CD4-positive, alpha-beta T cell (primary cell): ENCODE measurements around the gene DTX3. TPM values are rescaled to one million over a fixed set of nuclear protein-coding genes. Genes with fewer than 3 reads are reported as not detected.

Source experiments
- ATAC-seq: fragments of 200-7000 bp; cut with Tn5 transposase; one replicate; pipeline ENCODE4 v1.10.0; 2022; ENCODE audit warnings: mild to moderate bottlenecking; ENCODE audit not compliant: poor library complexity
- CTCF ChIA-PET: fragments of 350-600 bp; sonication (Branson Sonifier 250); formaldehyde crosslinking; loops from one replicate; lab custom pipeline; 2021; ENCODE audit warnings: antibody characterized with exemption, inconsistent platforms; lab: Charles Lee
- POLR2A ChIA-PET: fragments of 350-600 bp; sonication (Branson Sonifier 250); formaldehyde crosslinking; loops from one replicate; lab custom pipeline; 2021; ENCODE audit warnings: antibody characterized with exemption, inconsistent platforms; lab: Charles Lee
- DNase-seq, 14 experiments: peaks; one replicate each; pipeline ENCODE4 v3.0.0-alpha.2; 2013 to 2020; ENCODE audit warnings: mixed read lengths in 2 of 14
- H3K27ac ChIP-seq, 2 donors: one replicate each; pipeline versions ENCODE4 v1.5.1 to v1.7.0; 2013; ENCODE audit warnings: low read length in 2 of 2, low read depth in 1 of 2, mild to moderate bottlenecking in 1 of 2
- H3K27me3 ChIP-seq, 2 experiments: 1 replicate in 1 of 2; 2 replicates in 1 of 2; pipeline versions ENCODE4 v1.6.1 to v1.7.0; 2013; ENCODE audit warnings: low read length in 2 of 2, control low read depth in 1 of 2, mild to moderate bottlenecking in 1 of 2, moderate library complexity in 1 of 2; ENCODE audit not compliant: insufficient read depth in 2 of 2, control insufficient read depth in 1 of 2
- H3K36me3 ChIP-seq: one replicate; pipeline ENCODE4 v1.6.1; 2013; ENCODE audit warnings: low read length, control low read depth; ENCODE audit not compliant: insufficient read depth
- H3K4me1 ChIP-seq: one replicate; pipeline ENCODE4 v1.6.1; 2013; ENCODE audit warnings: low read length, control low read depth; ENCODE audit not compliant: insufficient read depth
- H3K4me3 ChIP-seq: one replicate; pipeline ENCODE4 v1.5.1; 2013; ENCODE audit warnings: mild to moderate bottlenecking, low read length, moderate library complexity
- H3K9me3 ChIP-seq, 2 experiments: 1 replicate in 1 of 2; 2 replicates in 1 of 2; pipeline versions ENCODE4 v1.6.1 to v1.7.0; 2013; ENCODE audit warnings: low read length in 2 of 2, mild to moderate bottlenecking in 2 of 2, control low read depth in 1 of 2, moderate library complexity in 1 of 2; ENCODE audit not compliant: control insufficient read depth in 1 of 2, insufficient read depth in 1 of 2
- H3K27ac Mint-ChIP-seq: one replicate; pipeline ENCODE4 v1.8.0; 2020; ENCODE audit warnings: mixed read lengths
- H3K27me3 Mint-ChIP-seq: one replicate; pipeline ENCODE4 v1.8.0; 2021; ENCODE audit warnings: mixed read lengths
- H3K36me3 Mint-ChIP-seq: one replicate; pipeline ENCODE4 v1.8.0; 2021; ENCODE audit warnings: low read depth, mixed read lengths
- H3K4me1 Mint-ChIP-seq: one replicate; pipeline ENCODE4 v1.8.0; 2021; ENCODE audit warnings: low read depth, mixed read lengths
- H3K4me3 Mint-ChIP-seq: one replicate; pipeline ENCODE4 v1.8.0; 2020; ENCODE audit warnings: mild to moderate bottlenecking, mixed read lengths
- H3K9me3 Mint-ChIP-seq: one replicate; pipeline ENCODE4 v1.8.0; 2020; ENCODE audit warnings: mixed read lengths
- CTCF ChIP-seq: fragments of 200-600 bp; IDR thresholded peaks from one replicate; pipeline ENCODE4 v1.8.0; 2022; ENCODE audit warnings: antibody characterized with exemption, mild to moderate bottlenecking
- intact Hi-C, 2 experiments: fragments of 100-400 bp; cut with DNase I in 1 of 2; cut with micrococcal nuclease in 1 of 2; formaldehyde crosslinking; loops; one replicate each; pipeline versions ENCODE4 v1.15.1 to v1.9.0; 2023 to 2025; cut with DNase I, micrococcal nuclease
- total RNA-seq, 174 experiments: library from RNA in 2 of 174; stranded (reverse) in 2 of 174; gene quantifications; one replicate each; pipeline ENCODE4 v1.2.3 and lab custom pipeline; 2021 to 2026

Gene DTX3
- total RNA-seq, 2 experiments from 2014 or later = 28.6 to 29.4 TPM

- POLR2A ChIA-PET = interaction anchor here (0.7 to 1.8 kb wide), 4 partner anchors 15 to 126 kb away, joined by 3 to 7 read pairs (median 4); partner anchors contain the start of gene PIP4K2C
- Histone ChIP-seq H3K27me3 (peaks cover 85 to 86% of the 10 kb centered on the region in 2 experiments), H3K27ac (no peak overlapping the region), H3K4me3 (peak overlapping the region; percentile 40), H3K9me3 (peaks cover 0 to 17% of the 10 kb centered on the region in 2 experiments), H3K4me1 (peaks cover 33% of the 10 kb centered on the region), H3K36me3 (no peaks in the 10 kb centered on the region)
- Mint-ChIP-seq H3K27ac (no peak overlapping the region), H3K9me3 (no peaks in the 10 kb centered on the region), H3K4me1 (peaks cover 33% of the 10 kb centered on the region), H3K27me3 (peaks cover 100% of the 10 kb centered on the region), H3K36me3 (no peaks in the 10 kb centered on the region), H3K4me3 (peak overlapping the region; percentile 80)
- DNase-seq = peak in 3 of 14 experiments; percentile 16 to 34 (median 29)
- intact Hi-C loops = loop anchor here (1.0 to 2.0 kb wide), 3 partner anchors 38 to 162 kb away; partner anchors contain the start of gene GLI1 (in 2 of the 2)
- CTCF ChIA-PET = interaction anchor here (1.0 to 3.6 kb wide), 4 partner anchors 12 to 162 kb away, joined by 5 to 36 read pairs (median 7); partner anchors contain the start of genes B4GALNT1 and GLI1
- no peak for TF ChIP-seq CTCF
- no peak for ATAC-seq
Observed at GRCh38 chr12:57620936-57621496, 16.4 kb downstream of the DTX3 start.

- Histone ChIP-seq H3K9me3 (peaks cover 0 to 17% of the 10 kb centered on the region in 2 experiments), H3K4me3 (peak overlapping the region; percentile 40), H3K27ac (no peak overlapping the region), H3K4me1 (peaks cover 33% of the 10 kb centered on the region), H3K27me3 (peaks cover 89 to 93% of the 10 kb centered on the region in 2 experiments), H3K36me3 (no peaks in the 10 kb centered on the region)
- Mint-ChIP-seq H3K9me3 (no peaks in the 10 kb centered on the region), H3K4me1 (peaks cover 34% of the 10 kb centered on the region), H3K27ac (no peak overlapping the region), H3K4me3 (peak overlapping the region; percentile 80), H3K36me3 (no peaks in the 10 kb centered on the region), H3K27me3 (peaks cover 100% of the 10 kb centered on the region)
- intact Hi-C loops = loop anchor here (1.0 to 2.0 kb wide), 3 partner anchors 38 to 163 kb away; partner anchors contain the start of gene GLI1 (in 2 of the 2)
- ChIA-PET POLR2A (interaction anchor here (0.7 to 1.8 kb wide), 3 partner anchors 30 to 125 kb away, joined by 3 to 7 read pairs (median 5); partner anchors contain the start of gene PIP4K2C), CTCF (interaction anchor here (1.0 to 3.6 kb wide), 5 partner anchors 12 to 163 kb away, joined by 4 to 36 read pairs (median 8); partner anchors contain the start of genes B4GALNT1 and GLI1)
- TF ChIP-seq CTCF = peak; percentile 96
- DNase-seq = peak; percentile 33 to 77 (median 50)
- ATAC-seq = peak; percentile 66
Observed at GRCh38 chr12:57621497-57622292, 17.1 kb downstream of the DTX3 start.
